Hypothalamus (tissue), 51 donors: ENCODE data around the gene ARHGAP1.
"Not testable (repeated sequence)": the region's sequence is repeated elsewhere in the genome, so short reads cannot be mapped to it uniquely, and the experiment has no call there.

Experiments
- DNase-seq, 51 donors: peaks; one replicate each; lab custom pipeline; 2025; lab: John Stamatoyannopoulos, UW

ARHGAP1 gene

DNA sequence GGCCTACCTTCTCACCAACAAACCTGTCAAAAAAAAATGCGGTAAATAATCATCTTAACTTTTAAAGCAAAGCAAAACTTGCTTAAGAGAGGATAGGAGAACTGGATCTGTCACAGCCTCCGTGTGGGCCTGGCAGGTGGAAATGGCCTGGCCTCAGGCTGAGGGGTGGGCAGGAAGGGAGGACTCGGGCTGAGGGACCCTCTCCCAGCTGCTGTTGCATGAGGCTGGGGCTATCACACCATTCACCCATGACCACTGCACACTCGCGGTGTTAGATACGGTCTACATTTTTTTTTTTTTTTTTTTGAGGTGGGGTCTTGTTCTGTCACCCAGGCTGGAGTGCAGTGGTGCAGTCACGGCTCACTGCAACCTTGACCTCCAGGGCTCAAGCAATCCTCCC, 24.5 kb downstream of the ARHGAP1 start:
- DNase-seq, result no peak

DNA sequence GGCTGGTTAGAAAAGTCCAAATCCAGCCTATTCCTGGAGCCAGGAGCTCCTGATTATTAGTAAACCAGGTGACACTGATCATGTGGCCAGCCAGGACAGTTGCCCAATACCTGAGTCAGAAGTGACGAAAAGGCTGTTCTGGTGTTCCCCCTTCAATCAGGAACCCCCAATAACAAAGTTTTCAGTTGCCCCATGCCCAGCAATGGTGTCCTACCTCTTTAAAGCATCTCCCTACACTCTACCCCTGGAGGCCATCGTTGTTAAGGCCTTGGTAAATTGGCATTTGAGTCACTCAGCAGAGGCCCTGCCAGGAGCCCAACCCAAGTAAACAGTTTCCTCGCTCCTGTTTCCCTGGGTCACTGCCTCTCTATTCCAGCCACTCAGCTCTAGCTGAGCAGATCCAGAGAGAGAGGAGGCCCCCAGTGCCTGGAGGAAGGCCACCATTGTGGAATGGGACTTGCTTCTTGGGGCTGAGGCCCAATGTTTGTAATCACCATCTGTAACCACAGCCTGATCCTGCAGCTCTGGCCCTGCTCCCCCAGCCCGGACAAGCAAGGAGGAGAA, 25.0 kb downstream of the ARHGAP1 start:
- peak in 20 of 51 donors; percentile 31 to 79 (median 54) for DNase-seq

DNA sequence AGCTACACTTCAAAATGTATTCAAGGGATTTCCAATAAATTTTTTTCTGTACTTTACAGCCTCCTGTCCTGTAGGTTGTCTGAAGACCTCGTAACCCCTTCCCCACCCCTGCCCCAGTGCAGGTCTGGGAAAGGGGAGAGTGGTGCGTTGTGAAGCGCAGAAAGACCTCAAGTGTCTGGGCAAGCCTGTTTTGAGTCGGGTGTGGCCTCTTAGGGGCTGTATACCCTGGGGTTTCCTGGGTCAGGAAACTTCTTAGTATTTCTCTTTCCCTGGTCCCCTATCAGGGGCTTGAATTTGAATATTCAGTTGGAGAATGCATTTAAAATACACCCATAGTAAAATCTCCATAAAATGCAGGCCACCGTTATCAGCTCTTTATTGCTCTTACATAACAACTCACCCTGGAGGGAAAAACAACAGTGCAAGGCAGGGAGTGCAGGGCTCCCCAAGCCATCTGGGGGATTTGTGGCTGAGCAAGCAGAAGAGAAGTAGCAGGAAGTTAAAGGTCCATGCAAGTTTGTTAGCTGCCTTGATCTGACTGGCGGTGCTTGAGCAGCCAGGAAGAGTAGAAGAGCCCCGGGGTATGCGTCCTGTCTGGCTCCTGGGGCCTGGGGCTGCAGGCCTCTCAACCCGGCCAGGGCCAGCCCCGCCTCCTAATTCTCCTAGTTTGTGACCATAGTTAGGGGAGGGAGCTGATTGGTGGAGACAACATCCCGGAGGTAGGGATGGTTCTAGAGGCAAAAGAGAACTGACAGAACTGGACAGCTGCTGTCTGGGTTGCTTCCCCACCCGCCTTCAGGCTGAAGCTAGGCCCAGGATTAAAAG, 25.7 kb downstream of the ARHGAP1 start:
- DNase-seq, result peak in 1 of 51 donors; percentile 60

DNA sequence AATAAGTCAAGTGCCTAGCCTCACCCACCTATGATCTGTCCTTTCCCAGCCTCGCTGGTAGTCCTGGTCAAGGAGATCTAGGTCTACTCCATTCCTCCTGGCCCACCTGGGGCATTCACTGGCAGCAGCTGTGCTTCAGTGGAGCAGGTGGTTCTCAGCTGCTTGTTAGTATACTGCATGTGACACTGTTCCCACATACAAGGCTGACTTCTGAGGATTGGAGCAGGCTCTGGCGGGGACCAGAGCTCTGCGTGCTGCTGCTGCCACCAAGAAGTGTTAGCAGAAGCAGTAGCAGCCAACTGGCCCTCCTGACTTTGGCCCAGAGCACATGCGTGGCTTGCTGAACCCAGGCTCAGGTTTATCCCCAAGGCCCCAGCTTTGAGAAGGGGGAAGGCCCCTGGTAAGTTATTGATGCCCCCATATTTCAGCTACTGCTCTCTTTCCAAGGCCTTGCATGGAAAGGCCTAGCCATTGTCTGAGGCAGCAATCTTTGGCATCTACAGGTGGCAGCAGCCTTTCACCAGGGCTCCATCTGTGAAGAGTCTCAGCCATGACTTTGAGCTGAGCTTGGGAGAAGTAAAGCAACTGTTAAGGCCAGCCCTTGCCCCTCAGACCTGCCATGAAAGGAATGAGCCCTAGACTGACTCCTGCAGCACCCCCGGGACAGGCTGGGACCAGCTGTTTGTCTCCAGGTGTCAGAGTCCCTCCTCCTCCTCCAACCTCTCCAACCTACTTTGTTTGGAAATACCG, 26.5 kb downstream of the ARHGAP1 start:
- DNase-seq, result no peak

DNA sequence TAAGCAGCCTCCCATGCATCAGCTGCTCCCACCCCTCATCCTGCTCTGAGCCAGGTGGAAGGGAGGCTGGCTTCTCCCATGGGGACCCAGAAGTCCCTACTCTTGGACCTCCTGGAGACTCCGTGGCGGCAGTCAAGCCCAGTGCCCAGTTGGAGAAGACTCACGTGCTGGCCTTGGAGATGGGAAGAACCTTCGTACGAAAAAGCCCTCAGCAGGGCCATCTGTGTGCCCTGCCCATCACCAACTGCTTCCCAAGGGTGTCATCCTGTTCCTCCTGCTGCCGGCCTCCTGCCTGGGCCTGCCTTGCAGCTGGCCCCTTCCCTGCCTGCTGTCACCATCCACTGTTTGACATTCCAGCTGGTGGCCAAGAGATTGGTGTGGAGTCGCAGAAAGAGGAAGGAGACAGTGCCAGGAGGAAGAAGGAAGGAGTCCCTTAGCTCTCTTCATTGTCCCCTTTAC, 28.0 kb downstream of the ARHGAP1 start:
- DNase-seq, result no peak

DNA sequence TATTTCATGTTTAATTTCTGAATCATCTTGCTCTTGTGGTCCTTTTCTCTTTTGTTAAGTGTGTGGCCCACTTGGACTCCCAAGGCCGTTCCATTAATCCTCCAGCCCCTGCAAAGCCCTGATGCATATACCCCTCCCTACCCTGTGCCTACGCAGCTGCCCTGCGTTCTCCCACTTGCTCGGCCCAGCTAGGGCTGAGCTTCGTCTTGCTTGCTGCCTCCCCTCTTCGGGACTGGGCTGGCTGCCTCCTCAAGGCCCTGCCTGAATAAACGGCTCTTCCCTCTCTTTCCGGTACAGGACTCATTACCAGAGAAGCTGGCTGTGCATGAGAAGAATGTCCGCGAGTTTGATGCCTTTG, 28.5 kb downstream of the ARHGAP1 start:
- no peak for DNase-seq

DNA sequence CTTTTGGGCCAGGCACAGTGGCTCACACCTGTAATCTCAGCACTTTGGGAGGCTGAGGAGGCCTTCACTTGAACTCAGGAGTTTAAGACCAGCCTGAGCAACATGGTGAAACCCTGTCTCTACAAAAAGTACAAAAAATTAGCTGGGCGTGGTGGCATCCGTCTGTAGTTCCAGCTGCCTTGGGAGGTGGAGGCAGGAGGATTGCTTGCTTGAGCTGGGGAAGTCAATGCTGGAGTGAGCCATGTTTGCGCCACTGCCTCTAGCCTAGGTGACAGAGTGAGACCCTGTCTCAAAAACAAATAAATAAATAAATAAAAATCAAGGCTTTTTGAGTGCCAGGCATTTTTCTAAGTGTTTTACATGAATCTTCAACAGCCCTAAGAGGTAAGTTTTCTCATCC, 29.9 kb downstream of the ARHGAP1 start:
- DNase-seq, result not testable (repeated sequence)

DNA sequence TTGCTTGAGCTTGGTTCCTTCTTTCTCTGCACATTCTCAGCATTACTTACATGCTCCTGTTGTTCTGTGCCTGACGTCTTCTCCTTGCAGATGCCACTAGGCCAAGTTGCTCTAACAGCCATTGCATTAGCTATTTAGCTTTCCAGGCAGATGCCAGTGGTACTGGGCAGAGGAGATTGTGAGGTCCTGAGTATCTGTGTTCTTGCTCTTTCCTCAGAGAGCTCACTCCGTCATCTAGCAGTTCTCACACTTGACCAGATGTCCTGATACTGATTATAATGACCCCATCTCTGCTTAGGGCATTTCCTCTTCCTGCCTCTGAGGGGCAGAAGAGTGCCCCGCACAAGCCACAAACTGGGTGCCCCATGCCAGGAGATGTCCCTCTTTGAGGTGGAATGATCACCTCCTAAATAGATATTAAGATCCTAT, 30.7 kb downstream of the ARHGAP1 start:
- DNase-seq, result peak in 1 of 51 donors; percentile 20

DNA sequence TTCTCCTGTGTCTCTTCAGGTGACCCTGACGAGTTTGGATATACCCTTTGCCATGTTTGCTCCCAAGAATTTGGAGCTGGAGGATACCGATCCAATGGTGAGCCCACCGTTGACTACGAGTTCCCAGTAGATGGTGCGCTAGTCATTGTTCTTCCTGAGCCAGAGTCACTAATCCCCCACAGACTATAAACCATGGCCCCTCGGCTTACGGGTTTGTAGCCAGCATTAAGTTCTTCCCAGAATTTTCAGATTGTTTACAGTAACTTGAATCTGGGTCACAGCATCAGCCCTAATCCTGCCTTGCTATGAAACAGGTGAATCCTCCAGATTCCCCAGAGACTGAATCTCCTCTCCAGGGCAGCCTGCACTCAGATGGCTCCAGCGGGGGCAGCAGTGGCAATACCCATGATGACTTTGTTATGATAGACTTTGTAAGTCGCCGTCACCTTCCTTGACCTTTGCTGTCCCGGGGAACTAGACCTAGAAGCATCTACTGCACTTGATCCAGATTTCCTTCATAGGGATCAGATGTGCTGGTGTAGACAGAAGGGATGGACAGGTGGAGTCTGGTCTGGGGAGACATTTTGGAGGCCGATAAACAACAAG, 31.8 kb downstream of the ARHGAP1 start:
- no peak for DNase-seq

DNA sequence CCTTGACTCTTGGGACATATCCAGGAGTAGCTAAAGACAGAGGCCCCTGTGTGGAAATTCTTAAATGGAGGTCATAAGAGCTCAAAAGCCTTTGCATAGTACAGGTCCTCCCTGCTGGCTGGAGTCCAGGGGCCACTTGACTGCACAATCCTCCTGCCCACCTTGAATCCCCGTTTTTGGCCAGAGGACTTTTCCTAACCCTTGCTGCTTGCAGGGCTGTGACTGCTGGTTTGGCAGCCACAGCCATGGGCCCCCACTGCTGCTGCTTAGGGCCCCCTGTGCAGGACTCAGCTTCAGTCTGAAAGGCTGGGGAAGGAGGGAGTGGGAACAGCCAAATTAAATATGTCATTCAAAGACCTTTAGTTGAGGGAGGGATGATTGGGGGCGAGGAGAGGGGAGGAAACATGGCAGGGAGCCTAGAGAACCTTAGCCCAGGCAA, 33.4 kb downstream of the ARHGAP1 start:
- DNase-seq, result peak in 1 of 51 donors; percentile 15

DNA sequence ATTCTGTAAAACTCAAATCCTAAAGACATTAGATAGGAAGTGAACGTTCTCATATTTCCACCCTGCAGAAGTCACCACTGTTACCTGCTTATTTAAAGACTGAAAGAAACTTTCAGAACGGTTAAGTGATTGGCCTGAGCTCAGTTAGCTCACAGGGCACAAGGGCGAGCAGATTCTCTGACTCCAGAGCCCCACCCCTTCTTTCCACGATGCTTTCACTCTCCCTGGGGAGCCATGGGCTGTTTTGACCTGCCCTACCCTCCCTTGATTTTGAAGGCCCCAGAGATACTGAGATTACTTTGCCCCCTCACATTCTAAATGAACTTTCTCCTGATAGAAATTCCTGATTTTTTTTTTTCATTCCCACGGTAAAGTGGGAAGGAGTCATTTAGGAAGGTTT, 33.9 kb downstream of the ARHGAP1 start:
- DNase-seq, result no peak

DNA sequence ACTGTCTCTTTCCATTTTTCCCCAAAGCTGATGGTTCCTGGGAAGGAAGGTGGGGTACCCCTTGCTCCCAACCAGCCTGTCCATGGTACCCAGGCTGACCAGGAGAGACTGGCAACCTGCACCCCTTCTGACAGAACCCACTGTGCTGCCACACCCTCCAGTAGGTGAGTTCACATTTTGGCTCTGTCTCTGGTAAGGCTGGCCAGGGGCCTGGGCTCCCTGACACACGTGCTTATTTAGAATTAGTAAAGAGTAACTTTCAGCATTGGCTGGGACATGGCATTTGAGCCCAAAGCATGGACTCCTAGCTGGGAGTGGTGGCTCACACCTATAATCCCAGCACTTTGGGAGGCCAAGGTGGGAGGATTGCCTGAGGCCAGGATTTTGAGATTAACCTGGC, 35.1 kb downstream of the ARHGAP1 start:
- DNase-seq, result no peak

DNA sequence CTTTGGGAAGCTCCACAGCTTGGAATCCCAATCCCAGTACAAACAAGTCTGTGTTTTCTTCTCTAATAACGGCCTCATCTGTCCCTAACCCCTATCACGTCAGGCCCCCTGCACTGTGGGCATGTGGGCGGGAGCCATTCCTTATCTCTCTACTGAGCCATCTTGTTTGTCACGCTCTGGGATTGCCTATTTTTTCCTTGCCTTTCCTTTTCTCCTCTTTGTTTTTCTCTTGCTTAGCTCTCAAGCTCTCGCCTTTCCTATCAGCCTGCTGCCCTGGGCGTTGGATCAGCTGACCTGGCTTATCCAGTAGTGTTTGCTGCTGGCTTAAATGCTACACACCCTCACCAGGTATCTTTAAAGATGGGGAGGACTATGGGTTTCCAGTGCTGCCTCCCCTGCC, 35.8 kb downstream of the ARHGAP1 start:
- no peak for DNase-seq

DNA sequence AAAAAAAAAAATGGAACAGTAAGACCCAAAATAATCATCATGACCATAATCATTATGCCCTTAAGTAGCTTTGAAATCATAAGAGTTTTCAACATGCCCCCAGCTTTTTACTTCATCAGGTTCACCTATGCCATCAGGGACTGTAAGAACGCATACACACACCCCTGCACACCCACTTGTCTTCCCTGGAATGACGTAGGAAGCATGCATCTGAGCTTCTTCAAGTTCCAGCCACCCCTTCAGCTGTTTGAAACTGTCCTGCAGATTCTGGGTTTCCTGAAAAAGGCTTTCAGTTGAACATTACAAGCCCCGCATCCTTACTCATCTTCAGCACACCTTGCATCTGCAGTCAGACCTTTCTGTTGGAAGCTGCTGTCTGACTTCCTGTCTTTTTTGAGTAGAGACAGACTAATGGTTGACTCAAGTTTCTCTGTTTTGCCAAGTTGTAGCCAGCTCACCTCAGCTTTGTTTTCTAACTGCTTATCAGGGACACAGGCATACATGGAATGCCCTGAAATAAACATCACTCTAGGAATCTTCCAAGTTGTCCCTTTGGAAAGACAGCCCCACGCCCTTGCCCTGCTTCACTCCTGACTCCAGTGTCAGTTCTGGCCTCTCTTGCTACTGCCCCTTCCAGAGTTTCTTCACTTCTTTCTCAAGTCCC, 37.0 kb downstream of the ARHGAP1 start:
- no peak for DNase-seq

DNA sequence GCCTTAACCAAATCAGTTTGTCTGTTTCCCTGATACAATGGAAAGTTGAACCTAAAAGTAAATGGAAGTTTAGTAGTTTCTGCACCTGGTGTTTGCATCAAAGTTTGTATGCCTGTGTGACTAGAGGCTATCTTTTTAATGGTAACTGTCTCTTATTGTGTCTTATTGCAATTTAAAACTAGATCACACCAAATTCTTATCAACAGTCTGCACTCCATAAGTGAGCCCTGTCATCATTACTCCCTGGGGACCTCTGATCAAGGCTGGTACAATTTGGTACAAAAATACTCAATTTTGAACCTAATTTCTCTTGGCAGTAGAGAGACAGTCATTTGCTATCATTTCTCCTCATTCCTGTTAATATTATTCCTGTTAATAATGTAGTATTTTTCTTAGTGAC, 38.1 kb downstream of the ARHGAP1 start:
- DNase-seq, result no peak

DNA sequence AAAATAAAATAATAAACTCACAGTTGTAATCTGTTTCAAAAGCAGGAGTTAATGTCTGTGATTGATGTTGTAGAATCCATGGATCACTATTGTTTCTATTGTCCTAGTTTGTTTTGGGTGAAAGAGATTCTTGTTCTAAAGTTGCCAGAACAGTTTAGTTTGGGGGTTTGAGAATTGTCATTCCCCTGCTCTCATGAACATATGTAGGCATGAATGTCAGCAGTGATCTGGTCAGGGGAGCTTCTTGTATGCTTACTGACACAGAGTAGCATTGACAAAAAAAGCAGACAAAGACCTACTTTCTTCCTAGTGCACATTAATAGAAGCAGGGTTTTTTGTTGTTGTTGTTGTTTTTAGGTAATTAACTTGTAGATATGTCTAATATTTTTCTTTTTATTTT, 38.6 kb downstream of the ARHGAP1 start:
- DNase-seq, result peak in 1 of 51 donors; percentile 50

DNA sequence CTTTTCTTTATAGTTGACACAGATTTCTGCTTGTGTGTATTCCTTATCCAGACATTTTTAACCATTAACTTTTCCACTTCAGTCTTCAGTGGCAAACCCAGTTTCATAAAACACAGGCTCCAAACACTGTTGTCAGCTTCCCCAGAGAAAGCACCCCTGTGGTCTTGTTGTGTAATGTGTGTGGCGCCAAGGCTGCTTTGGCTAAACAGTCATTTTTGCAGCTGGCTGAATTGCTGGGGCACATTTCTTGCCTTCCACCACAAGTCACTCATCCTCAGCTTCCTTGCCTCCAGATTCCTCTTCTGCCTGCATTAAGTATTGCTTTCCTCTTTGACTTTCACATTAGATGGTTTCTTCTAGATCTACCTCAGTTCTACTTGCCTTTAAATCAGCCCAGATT, 40.5 kb downstream of the ARHGAP1 start:
- peak in 1 of 51 donors; percentile 32 for DNase-seq

DNA sequence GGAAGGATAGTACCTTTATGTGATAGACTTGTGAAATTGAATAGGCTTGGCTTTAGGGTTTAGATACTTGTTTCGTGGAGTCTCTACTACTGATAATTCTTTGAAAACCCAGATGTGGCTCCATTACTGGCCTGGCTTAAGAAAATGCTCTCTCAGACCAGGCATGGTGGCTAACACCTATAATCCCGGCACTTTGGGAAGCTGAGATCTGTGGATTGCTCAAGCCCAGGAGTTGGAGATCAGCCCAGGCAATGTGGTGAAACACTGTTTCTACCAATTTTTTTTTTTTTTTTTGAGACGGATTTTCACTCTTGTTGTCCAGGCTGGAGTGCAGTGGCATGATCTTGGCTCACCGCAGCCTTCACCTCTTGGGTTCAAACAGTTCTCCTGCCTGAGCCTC, 42.2 kb downstream of the ARHGAP1 start:
- no peak for DNase-seq

DNA sequence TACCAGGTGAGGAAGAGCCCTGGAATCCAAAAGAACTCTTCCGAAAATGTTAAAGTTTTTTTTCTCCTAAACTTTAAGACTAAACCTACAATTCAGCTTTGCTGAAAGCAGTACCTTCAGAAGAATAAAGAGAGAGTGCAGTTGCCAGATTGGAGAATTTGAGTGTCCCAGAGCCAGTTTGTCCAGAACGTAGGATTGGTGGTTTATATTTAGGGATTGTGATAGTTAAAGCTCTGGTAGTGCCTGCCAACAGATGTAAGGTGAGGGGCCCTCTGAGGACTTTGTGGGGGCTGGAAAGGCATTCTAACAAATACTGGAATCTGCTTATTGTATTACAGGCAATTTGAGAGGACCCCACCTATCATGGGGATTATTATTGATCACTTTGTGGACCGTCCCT, 43.2 kb downstream of the ARHGAP1 start:
- no peak for DNase-seq

DNA sequence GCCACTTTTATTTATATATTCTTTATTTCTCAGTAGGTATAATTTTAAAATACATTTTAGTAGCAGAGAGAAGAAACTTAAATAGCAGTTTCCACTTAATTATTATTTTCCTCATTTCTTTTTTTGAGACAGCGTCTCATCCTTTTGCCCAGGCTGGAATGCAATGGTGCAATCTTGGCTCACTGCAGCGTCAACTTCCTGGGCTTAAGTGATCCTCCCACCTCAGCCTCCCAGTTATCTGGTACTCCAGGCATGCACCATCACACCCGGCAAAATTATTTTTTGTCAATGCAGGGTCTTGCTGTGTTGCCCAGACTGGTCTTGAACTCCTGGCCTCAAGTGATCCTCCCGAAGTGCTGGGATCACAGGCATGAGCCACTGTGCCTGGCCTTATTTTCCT, 44.8 kb downstream of the ARHGAP1 start:
- DNase-seq, result no peak
